Esophagus muscularis mucosa (tissue), 3 donors: Measurements from ENCODE around the gene EPHB1.

Experiments
- POLR2A ChIP-seq: fragments of 450-650 bp; IDR thresholded peaks from one replicate; pipeline ENCODE4 v1.6.1; 2017; ENCODE audit warnings: antibody characterized with exemption, moderate library complexity, mild to moderate bottlenecking, low read depth
- POLR2AphosphoS5 ChIP-seq, 2 donors: sonication (generic); formaldehyde crosslinking; IDR thresholded peaks; one replicate each; pipeline ENCODE4 v1.6.1; 2017; ENCODE audit warnings: antibody characterized with exemption in 2 of 2
- TF ChIP-seq, protein P1 (sequence below), 3 experiments: fragments of 200-600 bp in 2 of 3; fragments of 450-650 bp in 1 of 3; sonication (generic) in 2 of 3; IDR thresholded peaks; one replicate each; pipeline ENCODE4 v1.5.1; 2017 to 2019; ENCODE audit warnings: antibody characterized with exemption in 3 of 3, mild to moderate bottlenecking in 2 of 3, moderate library complexity in 1 of 3

DNA sequence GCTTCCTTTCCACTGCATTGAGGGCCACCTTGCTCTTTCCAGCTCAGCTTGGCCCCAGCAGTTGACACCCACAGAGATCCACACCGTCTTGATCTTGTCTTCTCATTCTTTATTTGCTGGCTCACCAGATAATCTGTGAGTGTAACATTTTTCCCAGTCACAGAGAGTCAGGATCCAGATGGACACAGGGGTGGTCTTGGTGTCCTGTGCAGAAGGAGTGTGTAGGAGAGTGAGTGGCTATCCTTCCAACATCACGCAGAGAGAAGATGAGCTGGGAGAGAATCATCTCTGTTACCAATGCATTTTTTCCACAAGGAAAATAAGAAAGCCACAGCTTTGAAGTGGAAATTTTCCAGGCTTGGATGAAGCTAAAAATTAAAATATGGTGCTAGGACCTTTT lies 100.1 kb downstream of the EPHB1 start:
- no peak for TF ChIP-seq POLR2A
- TF ChIP-seq, protein P1, sequence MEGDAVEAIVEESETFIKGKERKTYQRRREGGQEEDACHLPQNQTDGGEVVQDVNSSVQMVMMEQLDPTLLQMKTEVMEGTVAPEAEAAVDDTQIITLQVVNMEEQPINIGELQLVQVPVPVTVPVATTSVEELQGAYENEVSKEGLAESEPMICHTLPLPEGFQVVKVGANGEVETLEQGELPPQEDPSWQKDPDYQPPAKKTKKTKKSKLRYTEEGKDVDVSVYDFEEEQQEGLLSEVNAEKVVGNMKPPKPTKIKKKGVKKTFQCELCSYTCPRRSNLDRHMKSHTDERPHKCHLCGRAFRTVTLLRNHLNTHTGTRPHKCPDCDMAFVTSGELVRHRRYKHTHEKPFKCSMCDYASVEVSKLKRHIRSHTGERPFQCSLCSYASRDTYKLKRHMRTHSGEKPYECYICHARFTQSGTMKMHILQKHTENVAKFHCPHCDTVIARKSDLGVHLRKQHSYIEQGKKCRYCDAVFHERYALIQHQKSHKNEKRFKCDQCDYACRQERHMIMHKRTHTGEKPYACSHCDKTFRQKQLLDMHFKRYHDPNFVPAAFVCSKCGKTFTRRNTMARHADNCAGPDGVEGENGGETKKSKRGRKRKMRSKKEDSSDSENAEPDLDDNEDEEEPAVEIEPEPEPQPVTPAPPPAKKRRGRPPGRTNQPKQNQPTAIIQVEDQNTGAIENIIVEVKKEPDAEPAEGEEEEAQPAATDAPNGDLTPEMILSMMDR (IDR thresholded peaks at IDR 0.05) = no peak
- no peak for TF ChIP-seq POLR2AphosphoS5 (IDR thresholded peaks at IDR 0.05)
